ENCODE data around the gene KDM5C. TPM values are rescaled to one million over a fixed set of nuclear protein-coding genes. Genes with fewer than 3 reads are reported as not detected.
"Not testable (repeated sequence)": the region's sequence is repeated elsewhere in the genome, so short reads cannot be mapped to it uniquely, and the experiment has no call there.

KDM5C gene
- polyA plus RNA-seq, 1 donor, result 79.6 TPM

GRCh38 chrX:53194308-53194707 is 30.7 kb downstream of the KDM5C start:
- DNase-seq, result no peak

- no peak for DNase-seq
Observed at GRCh38 chrX:53193093-53193492, 31.9 kb downstream of the KDM5C start.

GRCh38 chrX:53190363-53190960 is 34.5 kb downstream of the KDM5C start:
- no peak for DNase-seq

GRCh38 chrX:53188763-53189162 is 36.2 kb downstream of the KDM5C start:
- DNase-seq, result no peak

- DNase-seq, result no peak
Observed at GRCh38 chrX:53186351-53186750, 38.7 kb downstream of the KDM5C start.

DNA sequence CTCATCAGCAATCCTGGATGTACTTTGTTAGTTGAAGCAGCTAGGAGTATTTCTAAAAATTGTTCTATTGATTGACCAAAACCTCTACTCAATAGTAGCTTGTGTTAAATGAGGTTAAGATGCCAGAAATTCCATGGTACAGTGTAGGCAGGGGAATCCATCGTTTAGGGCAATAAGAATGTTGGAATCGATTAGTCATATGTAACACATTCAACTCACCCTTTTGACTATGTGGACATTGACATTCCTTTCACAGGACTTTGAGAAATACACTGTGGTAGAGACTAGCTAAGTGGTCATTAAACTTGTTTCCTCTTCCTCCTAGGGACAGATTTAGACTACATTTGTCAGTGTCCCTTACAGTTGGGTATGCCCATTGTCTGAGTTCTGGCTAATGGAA is 40.2 kb downstream of the KDM5C start:
- no peak for DNase-seq

- DNase-seq, result no peak
Observed at GRCh38 chrX:53171356-53171755, 53.7 kb downstream of the KDM5C start.

DNA sequence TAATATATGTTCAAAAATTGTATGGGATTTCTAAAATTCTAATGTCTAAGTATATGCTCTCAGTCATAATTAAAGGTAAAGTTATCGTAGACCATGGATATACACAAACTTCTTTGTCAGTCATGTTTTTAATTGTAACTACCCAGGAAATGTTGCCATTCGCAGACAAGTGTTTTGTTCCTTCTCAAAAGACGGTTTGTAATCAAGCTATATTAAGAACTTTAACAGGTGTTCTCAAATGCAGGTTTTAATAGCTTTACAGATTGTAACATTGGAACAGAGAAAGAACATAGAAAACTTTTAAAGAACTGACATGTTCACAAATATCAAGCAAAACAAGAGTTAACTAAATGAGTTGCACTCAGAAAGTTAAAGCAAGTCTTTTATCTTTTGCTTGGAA is 58.9 kb downstream of the KDM5C start:
- no peak for DNase-seq

- not testable (repeated sequence) for DNase-seq
Observed at GRCh38 chrX:53164566-53164965, 60.4 kb downstream of the KDM5C start.

- no peak for DNase-seq
Observed at GRCh38 chrX:53163436-53163835, 61.6 kb downstream of the KDM5C start.

DNA sequence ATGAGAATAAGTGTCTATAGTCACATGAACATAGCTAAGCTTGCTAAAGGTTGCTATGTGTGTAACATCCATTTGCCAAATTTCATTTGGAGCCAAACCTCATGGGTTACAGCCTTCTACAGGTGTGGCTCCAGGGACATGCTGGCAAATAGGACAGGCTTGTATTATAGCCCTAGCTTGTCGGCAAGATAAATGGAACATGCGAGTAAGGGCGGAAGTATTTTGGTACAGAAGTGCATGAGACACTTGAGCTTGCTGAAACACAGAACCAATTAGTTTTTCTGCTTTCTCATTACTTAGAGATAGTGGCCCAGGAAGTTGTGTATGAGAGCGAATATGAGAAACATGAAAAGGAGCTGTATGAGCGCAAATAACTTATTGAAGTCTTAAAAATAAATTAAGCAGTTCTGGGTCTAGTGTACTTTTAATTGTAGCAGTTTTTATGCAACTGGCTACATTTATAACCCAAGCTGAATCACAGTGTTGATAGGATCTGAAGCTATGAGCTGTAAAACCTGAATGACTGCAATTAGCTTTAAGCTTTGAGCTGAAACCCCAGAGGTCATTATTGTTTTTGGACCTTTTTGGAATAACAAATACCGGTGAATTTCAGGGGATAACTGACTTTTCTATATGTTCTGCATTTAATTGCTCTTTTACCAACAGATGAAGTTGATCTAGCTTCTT is 64.6 kb downstream of the KDM5C start:
- DNase-seq, result no peak

DNA sequence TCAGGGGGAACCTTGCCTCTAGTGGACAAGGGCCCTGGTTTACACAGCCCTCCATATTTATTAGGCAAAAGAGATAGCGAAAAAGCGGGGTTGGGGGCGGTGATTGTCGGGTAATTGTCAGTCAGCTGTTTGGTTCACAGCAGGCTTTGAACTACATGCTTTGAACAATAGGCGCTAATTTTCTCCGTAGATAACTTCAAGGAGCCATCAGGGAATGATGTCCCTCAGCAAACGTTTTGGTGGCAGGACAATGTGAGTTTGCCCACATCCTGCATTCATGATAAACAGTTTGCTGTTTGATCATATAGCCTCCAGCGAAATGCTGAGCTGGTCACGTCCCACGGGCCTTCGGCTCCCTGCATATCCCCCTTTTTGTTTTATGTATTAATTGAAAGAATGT is 65.8 kb downstream of the KDM5C start:
- DNase-seq, result no peak

DNA sequence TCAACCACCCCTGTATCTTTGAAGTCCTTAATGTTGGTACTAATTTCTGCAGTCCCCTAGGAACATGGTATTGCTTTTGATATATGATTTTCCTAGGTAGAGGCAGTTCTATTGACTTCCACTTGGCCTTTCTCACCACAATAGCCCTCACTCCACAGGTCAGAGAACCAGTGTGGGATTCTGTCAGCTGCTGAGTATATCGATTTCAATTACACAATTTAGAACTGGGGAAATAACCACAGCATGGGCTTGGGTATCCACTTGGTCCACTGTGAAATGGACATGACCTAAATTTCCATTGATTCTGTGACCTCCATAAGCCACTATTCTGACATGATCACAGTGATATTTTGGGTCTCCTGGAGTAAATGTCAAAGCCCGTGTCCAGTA is 68.8 kb downstream of the KDM5C start:
- no peak for DNase-seq

- no peak for DNase-seq
Observed at GRCh38 chrX:53155512-53156206, 69.3 kb downstream of the KDM5C start.

DNA sequence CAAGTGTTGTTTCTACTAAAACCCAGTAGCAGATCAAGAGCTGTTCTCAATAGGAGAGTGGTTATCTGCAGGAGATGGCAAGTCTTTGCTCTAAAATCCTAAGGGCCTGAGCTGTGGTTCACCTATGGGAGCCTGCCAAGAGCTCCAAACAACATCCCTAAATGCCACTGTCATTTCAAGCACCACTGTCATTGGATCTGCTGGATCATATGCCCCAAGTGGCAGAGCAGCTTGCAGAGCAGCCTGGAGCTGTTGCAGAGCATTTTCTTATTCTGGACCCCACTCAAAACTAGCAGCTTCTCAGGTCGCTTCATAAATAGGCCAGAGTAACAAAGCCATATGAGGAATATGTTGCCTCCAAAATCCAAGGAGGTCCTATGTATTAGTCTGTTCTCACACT is 71.4 kb downstream of the KDM5C start:
- DNase-seq, result no peak

Other genes starting within 250 kb of the KDM5C start
- 26.3 TPM for gene GPR173, start 176.4 kb downstream of the KDM5C start, polyA plus RNA-seq (ENCODE audit: insufficient read length)
- gene TSPYL2, start 142.8 kb downstream of the KDM5C start, polyA plus RNA-seq (ENCODE audit: insufficient read length), result 41.7 TPM
- gene KANTR, start 131.1 kb downstream of the KDM5C start, polyA plus RNA-seq (ENCODE audit: insufficient read length), result 25.0 TPM
- gene IQSEC2, start 56.4 kb upstream of the KDM5C start, polyA plus RNA-seq (ENCODE audit: insufficient read length), result 17.2 TPM
- 113 TPM for gene SMC1A, start 197.4 kb upstream of the KDM5C start, polyA plus RNA-seq (ENCODE audit: insufficient read length)
- 4.8 TPM for gene RIBC1, start 197.7 kb upstream of the KDM5C start, polyA plus RNA-seq (ENCODE audit: insufficient read length)
- 106 TPM for gene HSD17B10, start 209.2 kb upstream of the KDM5C start, polyA plus RNA-seq (ENCODE audit: insufficient read length)

All from left kidney (tissue), 2 donors.